HEK293 (cell line): ENCODE measurements around the gene BCR.

ENCODE experiments used
- CTCF ChIA-PET: fragments of 350-600 bp; formaldehyde crosslinking; extraction: SDS; loops from one replicate; lab custom pipeline; 2021; ENCODE audit warnings: antibody characterized with exemption; lab: Yijun Ruan, JAX
- POLR2A ChIA-PET: fragments of 300-600 bp; formaldehyde crosslinking; extraction: SDS; loops from one replicate; lab custom pipeline; 2020; ENCODE audit warnings: antibody characterized with exemption, inconsistent platforms; lab: Yijun Ruan, JAX
- H3K27ac ChIP-seq: fragments of 200-500 bp; sonication (Bioruptor generic); 2 replicates; pipeline ENCODE4 v1.5.1; 2014; ENCODE audit warnings: low read depth, low read length, control low read depth, inconsistent platforms; ENCODE audit errors: extremely low read depth
- H3K36me3 ChIP-seq, 2 experiments: fragments of 200-500 bp in 1 of 2; sonication (Bioruptor generic) in 1 of 2; 1 replicate in 1 of 2; 2 replicates in 1 of 2; pipeline ENCODE4 v1.5.1; 2014 to 2017; ENCODE audit warnings: inconsistent platforms in 2 of 2, low read length in 2 of 2; ENCODE audit not compliant: control insufficient read depth in 2 of 2, insufficient read depth in 1 of 2
- H3K4me1 ChIP-seq: fragments of 200-500 bp; sonication (Bioruptor generic); 2 replicates; pipeline ENCODE4 v1.5.1; 2014; ENCODE audit warnings: mild to moderate bottlenecking, low read length, inconsistent platforms; ENCODE audit not compliant: control insufficient read depth, insufficient read depth
- H3K4me3 ChIP-seq: 2 replicates; pipeline ENCODE4 v1.5.1; 2011; ENCODE audit warnings: low read depth, mild to moderate bottlenecking, control low read depth, low read length, moderate library complexity
- H3K9me3 ChIP-seq: fragments of 200-500 bp; sonication (Bioruptor generic); 2 replicates; pipeline ENCODE4 v1.5.1; 2014; ENCODE audit warnings: low read depth, low read length, inconsistent platforms; ENCODE audit not compliant: control insufficient read depth, insufficient read depth
- HOXD13 ChIP-seq: sonication (generic); formaldehyde crosslinking; IDR thresholded peaks from 2 replicates; pipeline ENCODE4 v1.8.0; 2022; ENCODE audit warnings: missing genetic modification reagents, borderline replicate concordance
- PRDM1 ChIP-seq: fragments of 450-650 bp; formaldehyde crosslinking; IDR thresholded peaks from 2 replicates; pipeline ENCODE4; 2016; ENCODE audit warnings: missing biosample characterization, missing genetic modification characterization
- PRDM10 ChIP-seq: fragments of 450-650 bp; formaldehyde crosslinking; IDR thresholded peaks from 2 replicates; pipeline ENCODE4 v1.5.1; 2016; ENCODE audit warnings: missing biosample characterization, missing genetic modification characterization
- REPIN1 ChIP-seq: fragments of 450-650 bp; formaldehyde crosslinking; IDR thresholded peaks from 2 replicates; pipeline ENCODE4 v1.5.1; 2017; ENCODE audit warnings: missing biosample characterization, missing genetic modification characterization, low read depth
- ZFP37 ChIP-seq: fragments of 450-650 bp; formaldehyde crosslinking; IDR thresholded peaks from 2 replicates; pipeline ENCODE4 v1.5.1; 2016; ENCODE audit warnings: missing biosample characterization, missing genetic modification characterization
- ZNF121 ChIP-seq: fragments of 450-650 bp; formaldehyde crosslinking; IDR thresholded peaks from 2 replicates; pipeline ENCODE4 v1.5.1; 2016; ENCODE audit warnings: missing biosample characterization, missing genetic modification characterization
- ZNF2 ChIP-seq: fragments of 450-650 bp; formaldehyde crosslinking; IDR thresholded peaks from 2 replicates; pipeline ENCODE4 v1.5.1; 2016; ENCODE audit warnings: missing biosample characterization, missing genetic modification characterization
- ZNF23 ChIP-seq: fragments of 450-650 bp; formaldehyde crosslinking; IDR thresholded peaks from 2 replicates; pipeline ENCODE4 v1.5.1; 2016; ENCODE audit warnings: missing biosample characterization, missing genetic modification characterization, borderline replicate concordance
- ZNF302 ChIP-seq: fragments of 450-650 bp; formaldehyde crosslinking; IDR thresholded peaks from 2 replicates; pipeline ENCODE4 v1.5.1; 2016; ENCODE audit warnings: missing biosample characterization, missing genetic modification characterization, low read depth
- ZNF514 ChIP-seq: fragments of 450-650 bp; formaldehyde crosslinking; IDR thresholded peaks from 2 replicates; pipeline ENCODE4 v1.5.1; 2016; ENCODE audit warnings: missing biosample characterization, missing genetic modification characterization
- ZNF549 ChIP-seq: fragments of 450-650 bp; IDR thresholded peaks from 2 replicates; pipeline ENCODE4 v1.5.1; 2018; ENCODE audit warnings: missing biosample characterization, missing genetic modification characterization, mild to moderate bottlenecking, inconsistent platforms, moderate library complexity
- ZNF558 ChIP-seq: fragments of 450-650 bp; formaldehyde crosslinking; IDR thresholded peaks from 2 replicates; pipeline ENCODE4 v1.5.1; 2016; ENCODE audit warnings: missing biosample characterization, missing genetic modification characterization
- ZNF660 ChIP-seq: fragments of 450-650 bp; IDR thresholded peaks from 2 replicates; pipeline ENCODE4 v1.5.1; 2018; ENCODE audit warnings: missing biosample characterization, mild to moderate bottlenecking, missing genetic modification characterization
- ZNF76 ChIP-seq: fragments of 450-650 bp; formaldehyde crosslinking; IDR thresholded peaks from 2 replicates; pipeline ENCODE4; 2016; ENCODE audit warnings: low read depth, missing biosample characterization, missing genetic modification characterization, borderline replicate concordance
- ZNF776 ChIP-seq: fragments of 450-650 bp; formaldehyde crosslinking; IDR thresholded peaks from 2 replicates; pipeline ENCODE4 v1.5.0; 2017; ENCODE audit warnings: missing biosample characterization, missing genetic modification characterization, borderline replicate concordance
- ZNF792 ChIP-seq: fragments of 450-650 bp; formaldehyde crosslinking; IDR thresholded peaks from 2 replicates; pipeline ENCODE4 v1.5.1; 2016; ENCODE audit warnings: missing biosample characterization, missing genetic modification characterization
- ZXDB ChIP-seq: fragments of 450-650 bp; formaldehyde crosslinking; IDR thresholded peaks from 2 replicates; pipeline ENCODE4 v1.5.1; 2016; ENCODE audit warnings: missing biosample characterization, missing genetic modification characterization
- TF ChIP-seq, protein P1 (sequence below): fragments of 450-650 bp; formaldehyde crosslinking; IDR thresholded peaks from 2 replicates; pipeline ENCODE4 v1.5.1; 2016; ENCODE audit warnings: missing biosample characterization, missing genetic modification characterization
- TF ChIP-seq, protein P2 (sequence below): fragments of 450-650 bp; formaldehyde crosslinking; optimal IDR thresholded peaks from 2 replicates; pipeline ENCODE3; 2016; ENCODE audit warnings: missing biosample characterization, mild to moderate bottlenecking, missing genetic modification characterization

The BCR gene

DNA sequence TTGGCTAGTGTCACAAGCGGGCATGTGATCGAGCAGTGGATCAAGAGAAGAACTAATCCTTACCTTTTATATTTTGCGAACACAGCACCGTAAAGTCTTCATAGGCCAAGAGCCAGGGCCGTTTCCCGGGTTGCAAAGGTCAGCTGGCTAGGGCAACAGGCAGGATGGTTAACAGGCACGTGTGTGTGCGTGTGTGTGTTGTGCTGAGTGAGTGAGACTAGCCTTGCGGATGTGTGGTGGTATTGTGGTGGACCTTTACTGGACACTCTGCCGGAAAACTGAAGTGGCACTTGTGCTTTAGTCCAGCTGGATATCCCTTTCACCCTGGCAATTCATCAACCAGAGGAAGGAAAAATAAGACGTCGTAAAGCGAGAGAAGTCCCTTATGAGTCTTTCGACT lies 176.7 kb downstream of the BCR start:
- Histone ChIP-seq H3K4me3 (no peak overlapping the region), H3K4me1 (no peaks in the 10 kb centered on the region), H3K9me3 (no peaks in the 10 kb centered on the region), H3K27ac (no peak overlapping the region), H3K36me3 (no peaks in the 10 kb centered on the region)
- POLR2A ChIA-PET = no interaction called here
- CTCF ChIA-PET = interaction anchor here (0.7 to 2.0 kb wide), 2 partner anchors 29 to 968 kb away, joined by 3 to 6 read pairs; no protein-coding TSS in a partner anchor
- TF ChIP-seq ZNF558 (tag by site-specific recombination) (no peak), ZNF776 (tag by site-specific recombination) (no peak), ZNF121 (no peak), ZNF302 (tag by site-specific recombination) (no peak), ZFP37 (tag by site-specific recombination) (no peak), ZNF76 (no peak), ZNF514 (tag by site-specific recombination) (no peak), ZNF23 (tag by site-specific recombination) (no peak)
- TF ChIP-seq, protein P1, sequence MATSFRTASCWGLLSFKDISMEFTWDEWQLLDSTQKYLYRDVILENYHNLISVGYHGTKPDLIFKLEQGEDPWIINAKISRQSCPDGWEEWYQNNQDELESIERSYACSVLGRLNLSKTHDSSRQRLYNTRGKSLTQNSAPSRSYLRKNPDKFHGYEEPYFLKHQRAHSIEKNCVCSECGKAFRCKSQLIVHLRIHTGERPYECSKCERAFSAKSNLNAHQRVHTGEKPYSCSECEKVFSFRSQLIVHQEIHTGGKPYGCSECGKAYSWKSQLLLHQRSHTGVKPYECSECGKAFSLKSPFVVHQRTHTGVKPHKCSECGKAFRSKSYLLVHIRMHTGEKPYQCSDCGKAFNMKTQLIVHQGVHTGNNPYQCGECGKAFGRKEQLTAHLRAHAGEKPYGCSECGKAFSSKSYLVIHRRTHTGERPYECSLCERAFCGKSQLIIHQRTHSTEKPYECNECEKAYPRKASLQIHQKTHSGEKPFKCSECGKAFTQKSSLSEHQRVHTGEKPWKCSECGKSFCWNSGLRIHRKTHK (tag by site-specific recombination) = no peak

DNA sequence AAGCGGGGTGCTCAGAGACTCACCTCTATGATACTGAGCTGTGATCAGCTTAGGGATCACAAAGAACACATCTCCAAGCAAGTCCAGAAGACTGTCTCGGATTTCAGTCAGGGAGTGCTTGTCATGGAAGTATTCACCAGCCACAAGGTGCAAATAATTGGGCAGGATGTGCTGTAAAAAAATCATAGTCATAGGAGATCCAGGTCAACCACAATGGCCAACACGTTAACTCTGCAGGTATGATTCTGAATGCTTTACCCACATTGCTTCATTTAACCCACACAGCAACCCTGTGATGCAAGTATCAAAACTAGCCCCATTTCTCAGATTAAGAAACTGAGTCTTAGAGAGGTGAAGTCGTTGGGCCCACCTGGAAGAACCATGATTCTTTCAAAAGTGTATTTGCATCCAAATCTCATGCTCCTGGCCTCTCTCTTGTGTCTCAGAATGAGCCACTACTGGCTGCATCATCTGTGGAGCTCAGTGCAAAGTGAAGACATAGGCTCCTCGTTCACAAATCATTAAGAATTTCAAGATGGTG lies 179.3 kb downstream of the BCR start:
- no peaks in the 10 kb centered on the region for H3K36me3 ChIP-seq
- no peak for TF ChIP-seq PRDM10
- TF ChIP-seq, protein P2, sequence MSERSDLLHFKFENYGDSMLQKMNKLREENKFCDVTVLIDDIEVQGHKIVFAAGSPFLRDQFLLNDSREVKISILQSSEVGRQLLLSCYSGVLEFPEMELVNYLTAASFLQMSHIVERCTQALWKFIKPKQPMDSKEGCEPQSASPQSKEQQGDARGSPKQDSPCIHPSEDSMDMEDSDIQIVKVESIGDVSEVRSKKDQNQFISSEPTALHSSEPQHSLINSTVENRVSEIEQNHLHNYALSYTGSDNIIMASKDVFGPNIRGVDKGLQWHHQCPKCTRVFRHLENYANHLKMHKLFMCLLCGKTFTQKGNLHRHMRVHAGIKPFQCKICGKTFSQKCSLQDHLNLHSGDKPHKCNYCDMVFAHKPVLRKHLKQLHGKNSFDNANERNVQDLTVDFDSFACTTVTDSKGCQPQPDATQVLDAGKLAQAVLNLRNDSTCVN (tag by site-specific recombination) = no peak
- TF ChIP-seq ZNF2 (tag by site-specific recombination) = no peak
- no peak for TF ChIP-seq ZNF792 (tag by site-specific recombination)
- no peak for TF ChIP-seq REPIN1 (tag by site-specific recombination)
- no peak for TF ChIP-seq ZNF660 (tag by site-specific recombination)
- no peak for TF ChIP-seq PRDM1 (tag by site-specific recombination)
- TF ChIP-seq ZXDB (tag by site-specific recombination) = no peak
- no peak for TF ChIP-seq HOXD13 (CRISPR knock-in tag)
- no peak for TF ChIP-seq ZNF549 (tag by site-specific recombination)
- TF ChIP-seq, all 188 proteins: peak for 0
- Histone ChIP-seq H3K4me3 (no peak overlapping the region), H3K27ac (no peak overlapping the region), H3K9me3 (no peaks in the 10 kb centered on the region), H3K4me1 (no peaks in the 10 kb centered on the region)
- ChIA-PET CTCF (interaction anchor here (1.0 kb wide), 1 partner anchor 26 kb away, joined by 3 read pairs; no protein-coding TSS in a partner anchor), POLR2A (no interaction called here)
